Activated T-cell treated with anti-CD3 and anti-CD28 coated beads, Interleukin-2, amount 50 U/mL, for 72 hours (primary cell): Measurements from ENCODE around the gene AP1S1. TPM values are rescaled to one million over a fixed set of nuclear protein-coding genes. Genes with fewer than 3 reads are reported as not detected.
"Not testable (repeated sequence)": the region's sequence is repeated elsewhere in the genome, so short reads cannot be mapped to it uniquely, and the experiment has no call there.

ENCODE experiments used
- ATAC-seq, 2 donors: fragments of 150-1000 bp; cut with Tn5 transposase; replicated peaks in 1 of 2; 2 replicates each; pipeline ENCODE4 v1.10.0; 2021; ENCODE audit warnings: moderate library complexity in 2 of 2, mild to moderate bottlenecking in 1 of 2
- DNase-seq, 2 donors: peaks; one replicate each; pipeline ENCODE4 v3.0.0; 2021 to 2022; ENCODE audit warnings: mixed read lengths in 1 of 2
- H3K27ac Mint-ChIP-seq: one replicate; pipeline ENCODE4 v1.8.0; 2022; ENCODE audit warnings: mild to moderate bottlenecking, moderate library complexity, mixed read lengths
- H3K27me3 Mint-ChIP-seq: one replicate; pipeline ENCODE4 v1.8.0; 2022; ENCODE audit warnings: low read depth, mixed read lengths
- H3K36me3 Mint-ChIP-seq, 2 donors: one replicate each; pipeline ENCODE4 v1.8.0; 2022; ENCODE audit warnings: mixed read lengths in 2 of 2, mild to moderate bottlenecking in 1 of 2; ENCODE audit not compliant: insufficient read depth in 2 of 2
- H3K4me1 Mint-ChIP-seq: one replicate; pipeline ENCODE4 v1.8.0; 2022; ENCODE audit warnings: low read depth, mixed read lengths
- H3K4me3 Mint-ChIP-seq, 2 donors: one replicate each; pipeline ENCODE4 v1.8.0; 2022; ENCODE audit warnings: mild to moderate bottlenecking in 2 of 2, mixed read lengths in 2 of 2, moderate library complexity in 2 of 2
- H3K9me3 Mint-ChIP-seq, 2 donors: one replicate each; pipeline ENCODE4 v1.8.0; 2022; ENCODE audit warnings: mixed read lengths in 2 of 2
- total RNA-seq, 2 donors: library from RNA; stranded (reverse); gene quantifications; one replicate each; pipeline ENCODE4 v1.2.3, GENCODE V29; 2022

AP1S1 gene
- total RNA-seq, 2 donors from 2014 or later: 23.4 to 28.4 TPM

DNA sequence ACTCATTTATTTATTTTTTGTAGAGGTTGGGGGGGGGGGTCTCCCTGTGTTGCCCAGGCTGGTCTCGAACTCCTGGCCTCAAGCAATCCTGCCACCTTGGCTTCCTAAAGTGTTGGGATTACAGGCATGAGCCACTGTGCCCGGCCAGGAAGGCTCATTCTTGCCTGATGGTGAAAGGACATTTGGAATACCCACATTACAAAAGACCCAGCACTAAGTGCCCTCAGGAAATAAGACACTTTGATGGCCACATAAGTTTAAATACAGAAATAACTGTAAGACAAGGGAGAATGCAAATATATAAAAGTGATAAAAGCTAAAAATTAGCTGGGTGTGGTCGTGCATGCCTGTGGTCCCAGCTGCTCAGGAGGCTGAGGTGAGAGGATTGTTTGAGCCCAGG lies 35.4 kb upstream of the AP1S1 start:
- ATAC-seq (no peak), DNase-seq (no peak)
- Mint-ChIP-seq H3K4me3 (no peak overlapping the region), H3K9me3 (no peaks in the 10 kb centered on the region), H3K4me1 (peaks cover 8% of the 10 kb centered on the region), H3K27me3 (peaks cover 28% of the 10 kb centered on the region), H3K36me3 (no peaks in the 10 kb centered on the region), H3K27ac (no peak overlapping the region)

DNA sequence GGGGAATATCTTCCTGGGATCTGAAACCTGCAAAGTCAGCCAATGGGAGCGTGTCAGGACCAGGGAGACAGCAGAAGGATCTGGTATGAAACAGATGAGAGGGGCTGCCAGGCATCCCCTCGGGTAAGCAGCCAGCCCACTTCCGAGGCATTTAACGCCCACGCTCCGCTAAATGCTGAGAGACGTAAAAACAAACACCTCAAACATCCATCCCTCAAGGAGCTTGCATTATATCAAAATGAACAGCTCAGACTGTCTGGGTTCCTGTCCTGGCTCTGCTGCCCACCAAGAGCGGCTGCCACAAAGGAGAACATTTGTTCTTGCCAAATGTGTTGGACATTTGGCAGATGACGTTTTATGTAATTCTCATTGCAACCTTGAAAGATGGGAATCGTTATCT lies 34.4 kb upstream of the AP1S1 start:
- peaks cover 35% of the 10 kb centered on the region for H3K27me3 Mint-ChIP-seq
- ATAC-seq (no peak), DNase-seq (no peak)
- no peak overlapping the region for H3K4me3 Mint-ChIP-seq
- no peak overlapping the region for H3K27ac Mint-ChIP-seq
- peaks cover 0 to 1% of the 10 kb centered on the region in 2 donors for H3K36me3 Mint-ChIP-seq
- H3K4me1 Mint-ChIP-seq: peaks cover 14% of the 10 kb centered on the region
- H3K9me3 Mint-ChIP-seq: no peaks in the 10 kb centered on the region

DNA sequence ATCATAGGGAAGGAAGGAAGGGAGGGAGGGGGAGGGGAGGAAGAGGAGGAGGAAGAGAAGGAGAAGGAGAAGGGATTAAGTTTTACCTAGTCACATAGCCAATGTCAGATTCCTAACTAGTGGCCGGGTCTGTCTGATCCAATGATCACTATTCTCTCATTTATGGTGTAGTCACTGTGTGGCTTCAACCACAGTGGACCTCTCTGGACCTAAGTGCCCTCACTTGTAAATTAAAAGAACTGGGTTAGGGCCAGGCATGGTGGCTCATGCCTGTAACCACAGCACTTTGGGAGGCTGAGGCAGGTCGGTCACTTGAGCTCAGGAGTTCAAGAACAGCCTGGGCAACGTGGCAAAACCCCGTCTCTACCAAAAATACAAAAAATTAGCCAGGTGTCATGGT lies 34.0 kb upstream of the AP1S1 start:
- H3K36me3 Mint-ChIP-seq: peaks cover 0 to 1% of the 10 kb centered on the region in 2 donors
- H3K27me3 Mint-ChIP-seq: peaks cover 39% of the 10 kb centered on the region
- DNase-seq (no peak), ATAC-seq (no peak)
- H3K9me3 Mint-ChIP-seq: no peaks in the 10 kb centered on the region
- H3K4me3 Mint-ChIP-seq: no peak overlapping the region
- peaks cover 19% of the 10 kb centered on the region for H3K4me1 Mint-ChIP-seq
- H3K27ac Mint-ChIP-seq: no peak overlapping the region

DNA sequence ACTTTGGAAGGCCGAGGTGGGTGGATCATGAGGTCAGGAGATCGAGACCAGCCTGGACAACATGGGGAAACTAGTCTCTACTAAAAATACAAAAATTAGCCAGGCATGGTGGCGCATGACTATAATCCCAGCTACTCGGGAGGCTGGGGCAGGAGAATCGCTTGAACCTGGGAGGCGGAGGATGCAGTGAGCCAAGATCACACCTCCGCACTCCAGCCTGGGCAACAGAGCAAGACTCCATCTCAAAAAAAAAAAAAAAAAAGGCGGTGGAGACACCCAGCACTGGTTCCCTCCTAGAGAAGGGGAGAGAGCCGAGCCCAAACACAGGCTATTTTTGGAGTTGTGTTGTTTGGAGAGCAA lies 32.7 kb upstream of the AP1S1 start:
- H3K36me3 Mint-ChIP-seq, DNase-seq, H3K27ac Mint-ChIP-seq, ATAC-seq, H3K9me3 Mint-ChIP-seq: not testable (repeated sequence)
- Mint-ChIP-seq H3K27me3 (peaks cover 50% of the 10 kb centered on the region), H3K4me1 (peaks cover 30% of the 10 kb centered on the region), H3K4me3 (peak overlapping the region; percentile 71 to 80)

DNA sequence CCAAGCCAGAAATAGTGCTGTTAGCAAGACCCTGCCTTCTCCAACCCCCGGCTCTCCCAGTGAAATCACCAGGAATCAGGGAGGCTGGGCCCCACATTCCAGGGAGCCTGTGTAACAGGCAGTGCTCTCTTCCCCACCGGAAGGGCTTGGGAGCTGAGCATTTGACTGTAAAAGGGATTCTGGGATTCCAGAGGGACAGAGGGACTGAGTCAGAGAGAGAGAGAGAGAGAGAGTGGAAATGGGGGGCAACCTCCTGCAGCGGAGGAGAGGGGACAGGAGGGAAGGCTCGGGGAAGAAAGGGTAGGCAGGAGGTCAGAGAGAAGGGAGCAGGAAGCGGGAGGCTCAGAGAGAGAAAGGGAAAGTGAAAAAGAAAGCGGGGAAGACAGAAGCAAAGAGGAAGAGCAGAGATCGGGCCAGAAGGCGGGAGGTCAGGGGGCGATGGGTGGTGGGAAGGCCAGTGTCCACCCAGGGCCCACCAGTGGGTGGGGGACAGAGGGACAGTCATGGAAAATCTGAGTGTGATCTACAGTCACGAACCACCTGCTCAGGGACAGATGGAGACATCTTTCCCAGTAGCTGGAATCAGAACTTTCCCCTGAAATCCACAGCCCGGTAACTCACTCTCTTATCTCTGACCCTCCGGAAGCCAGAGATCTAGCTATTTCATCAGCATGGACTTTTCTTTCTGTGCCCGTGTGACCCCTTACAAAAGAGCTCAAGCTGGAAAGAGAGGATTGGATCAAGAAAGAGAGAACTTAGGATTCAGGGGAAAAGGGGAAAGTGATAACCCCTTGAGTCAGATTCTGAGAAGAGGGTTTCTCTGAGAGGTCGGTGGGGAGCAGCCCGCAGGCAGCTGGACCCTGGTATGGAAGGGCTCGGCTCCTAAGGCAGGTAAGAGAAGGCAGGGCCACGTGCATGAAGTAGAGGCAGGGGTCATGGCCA lies 32.0 kb upstream of the AP1S1 start:
- DNase-seq (no peak), ATAC-seq (no peak)
- H3K4me3 Mint-ChIP-seq: peak overlapping the region; percentile 71 to 80
- peaks cover 36% of the 10 kb centered on the region for H3K4me1 Mint-ChIP-seq
- peaks cover 0 to 1% of the 10 kb centered on the region in 2 donors for H3K36me3 Mint-ChIP-seq
- peaks cover 56% of the 10 kb centered on the region for H3K27me3 Mint-ChIP-seq
- H3K27ac Mint-ChIP-seq: no peak overlapping the region
- H3K9me3 Mint-ChIP-seq: no peaks in the 10 kb centered on the region

DNA sequence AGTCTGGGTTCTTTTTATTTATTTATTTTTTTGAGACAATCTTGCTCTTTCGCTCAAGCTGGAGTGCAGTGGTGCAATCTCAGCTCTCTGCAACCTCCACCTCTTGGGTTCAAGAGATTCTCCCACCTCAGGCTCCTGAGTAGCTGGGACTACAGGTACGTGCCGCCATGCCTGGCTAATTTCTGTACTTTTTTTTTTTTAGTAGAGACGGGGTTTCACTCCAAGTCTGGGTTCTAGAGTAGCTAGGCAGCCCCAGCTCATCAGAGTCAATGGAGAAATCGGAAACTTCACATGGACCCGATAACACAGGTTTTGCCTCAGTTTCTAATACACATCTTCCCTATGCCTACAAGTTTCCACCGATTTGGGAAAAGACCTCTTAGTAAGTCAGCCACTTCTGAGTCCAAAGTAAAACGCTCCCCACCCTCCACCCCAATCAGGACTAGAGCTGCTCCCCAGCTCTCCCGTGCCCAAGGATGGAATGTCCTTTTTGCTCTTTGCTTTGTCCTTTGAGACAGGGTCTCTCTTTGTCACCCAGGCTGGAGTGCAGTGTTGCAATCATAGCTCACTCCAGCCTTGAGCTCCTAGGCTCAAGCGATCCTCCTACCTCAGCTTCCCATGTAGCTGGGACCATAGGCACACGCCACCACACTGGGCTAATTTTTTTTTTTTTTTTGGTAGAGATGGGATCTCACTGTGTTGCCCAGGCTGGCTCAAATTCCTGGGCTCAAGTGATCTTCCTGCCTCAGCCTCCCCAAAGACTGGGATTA lies 31.2 kb upstream of the AP1S1 start:
- H3K9me3 Mint-ChIP-seq: no peaks in the 10 kb centered on the region
- peaks cover 64% of the 10 kb centered on the region for H3K27me3 Mint-ChIP-seq
- H3K27ac Mint-ChIP-seq: no peak overlapping the region
- peak overlapping the region in 1 of 2 donors; percentile 12 for H3K4me3 Mint-ChIP-seq
- no peak for DNase-seq
- ATAC-seq: no peak
- peaks cover 0 to 1% of the 10 kb centered on the region in 2 donors for H3K36me3 Mint-ChIP-seq
- peaks cover 37% of the 10 kb centered on the region for H3K4me1 Mint-ChIP-seq

DNA sequence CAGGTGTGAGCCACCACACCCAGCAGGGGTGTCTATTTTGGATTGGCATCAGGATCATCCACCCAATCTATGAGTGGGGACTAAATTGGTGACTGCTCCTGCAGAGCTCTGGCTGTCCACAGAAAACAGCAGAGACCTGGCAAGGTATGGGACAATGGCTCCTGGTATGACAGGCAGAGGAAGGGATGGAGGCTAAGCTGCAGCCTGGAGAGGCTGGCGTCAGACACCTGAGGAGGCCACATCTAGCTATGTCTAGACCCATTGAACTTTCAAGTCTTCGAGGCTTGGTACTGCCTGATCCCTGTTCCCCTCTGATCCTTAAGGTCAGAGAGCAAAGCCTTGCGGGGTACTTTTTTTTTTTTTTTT lies 30.6 kb upstream of the AP1S1 start:
- Mint-ChIP-seq H3K27ac (no peak overlapping the region), H3K27me3 (peaks cover 69% of the 10 kb centered on the region), H3K4me3 (no peak overlapping the region), H3K9me3 (no peaks in the 10 kb centered on the region), H3K4me1 (peaks cover 37% of the 10 kb centered on the region), H3K36me3 (peaks cover 0 to 1% of the 10 kb centered on the region in 2 donors)
- DNase-seq (no peak), ATAC-seq (no peak)

DNA sequence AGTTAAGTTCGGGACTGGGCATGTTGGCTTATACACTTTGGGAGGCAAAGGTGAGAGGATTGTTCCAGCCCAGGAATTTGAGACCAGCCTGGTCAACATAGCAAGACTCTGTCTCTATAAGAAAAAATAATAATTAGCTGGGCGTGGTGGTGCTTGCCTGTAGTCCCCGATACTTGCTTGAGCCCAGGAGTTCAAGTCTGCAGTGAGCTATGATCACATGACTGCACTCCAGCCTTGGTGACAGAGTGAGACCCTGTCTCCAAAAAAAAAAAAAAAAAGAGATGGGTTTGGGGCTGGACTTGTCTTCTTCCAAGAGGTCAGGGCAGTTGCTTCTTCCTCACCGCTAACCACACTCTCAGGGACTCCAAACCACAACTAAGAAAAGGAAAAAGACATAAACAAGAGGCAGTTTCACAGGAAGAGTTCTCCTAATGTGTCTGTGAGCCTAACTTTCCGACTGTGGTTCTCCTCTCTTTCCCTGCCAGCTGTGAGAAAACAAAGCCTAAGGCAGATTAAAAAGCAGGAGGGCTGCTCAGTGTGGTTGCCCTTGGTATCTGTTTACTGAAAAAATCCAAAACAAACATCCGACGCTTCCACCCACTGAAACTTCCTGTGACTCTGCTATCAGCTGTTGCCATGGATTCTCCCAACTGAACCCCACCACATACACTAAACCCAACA lies 29.8 kb upstream of the AP1S1 start:
- DNase-seq: no peak
- H3K4me1 Mint-ChIP-seq: peaks cover 37% of the 10 kb centered on the region
- peak overlapping the region; percentile 45 for H3K27ac Mint-ChIP-seq
- peaks cover 71% of the 10 kb centered on the region for H3K27me3 Mint-ChIP-seq
- no peak for ATAC-seq
- no peak overlapping the region for H3K4me3 Mint-ChIP-seq
- peaks cover 0 to 1% of the 10 kb centered on the region in 2 donors for H3K36me3 Mint-ChIP-seq
- H3K9me3 Mint-ChIP-seq: no peaks in the 10 kb centered on the region

DNA sequence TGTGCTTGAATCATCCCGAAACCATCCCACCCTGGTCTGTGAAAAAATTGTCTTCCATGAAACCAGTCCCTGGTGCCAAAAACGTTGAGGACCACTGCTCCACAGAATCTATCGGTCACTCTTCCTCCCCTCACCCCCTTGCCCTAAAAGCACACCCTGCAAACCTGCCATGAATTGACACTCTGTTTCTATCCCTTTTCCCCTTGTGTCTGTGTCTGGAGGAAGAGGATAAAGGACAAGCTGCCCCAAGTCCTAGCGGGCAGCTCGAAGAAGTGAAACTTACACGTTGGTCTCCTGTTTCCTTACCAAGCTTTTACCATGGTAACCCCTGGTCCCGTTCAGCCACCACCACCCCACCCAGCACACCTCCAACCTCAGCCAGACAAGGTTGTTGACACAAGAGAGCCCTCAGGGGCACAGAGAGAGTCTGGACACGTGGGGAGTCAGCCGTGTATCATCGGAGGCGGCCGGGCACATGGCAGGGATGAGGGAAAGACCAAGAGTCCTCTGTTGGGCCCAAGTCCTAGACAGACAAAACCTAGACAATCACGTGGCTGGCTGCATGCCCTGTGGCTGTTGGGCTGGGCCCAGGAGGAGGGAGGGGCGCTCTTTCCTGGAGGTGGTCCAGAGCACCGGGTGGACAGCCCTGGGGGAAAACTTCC lies 28.2 kb upstream of the AP1S1 start:
- H3K27ac Mint-ChIP-seq: no peak overlapping the region
- DNase-seq: no peak
- no peaks in the 10 kb centered on the region for H3K9me3 Mint-ChIP-seq
- H3K36me3 Mint-ChIP-seq: peaks cover 0 to 1% of the 10 kb centered on the region in 2 donors
- peaks cover 37% of the 10 kb centered on the region for H3K4me1 Mint-ChIP-seq
- ATAC-seq: peak; percentile 20 to 33
- peak overlapping the region in 1 of 2 donors; percentile 66 for H3K4me3 Mint-ChIP-seq
- peaks cover 74% of the 10 kb centered on the region for H3K27me3 Mint-ChIP-seq

DNA sequence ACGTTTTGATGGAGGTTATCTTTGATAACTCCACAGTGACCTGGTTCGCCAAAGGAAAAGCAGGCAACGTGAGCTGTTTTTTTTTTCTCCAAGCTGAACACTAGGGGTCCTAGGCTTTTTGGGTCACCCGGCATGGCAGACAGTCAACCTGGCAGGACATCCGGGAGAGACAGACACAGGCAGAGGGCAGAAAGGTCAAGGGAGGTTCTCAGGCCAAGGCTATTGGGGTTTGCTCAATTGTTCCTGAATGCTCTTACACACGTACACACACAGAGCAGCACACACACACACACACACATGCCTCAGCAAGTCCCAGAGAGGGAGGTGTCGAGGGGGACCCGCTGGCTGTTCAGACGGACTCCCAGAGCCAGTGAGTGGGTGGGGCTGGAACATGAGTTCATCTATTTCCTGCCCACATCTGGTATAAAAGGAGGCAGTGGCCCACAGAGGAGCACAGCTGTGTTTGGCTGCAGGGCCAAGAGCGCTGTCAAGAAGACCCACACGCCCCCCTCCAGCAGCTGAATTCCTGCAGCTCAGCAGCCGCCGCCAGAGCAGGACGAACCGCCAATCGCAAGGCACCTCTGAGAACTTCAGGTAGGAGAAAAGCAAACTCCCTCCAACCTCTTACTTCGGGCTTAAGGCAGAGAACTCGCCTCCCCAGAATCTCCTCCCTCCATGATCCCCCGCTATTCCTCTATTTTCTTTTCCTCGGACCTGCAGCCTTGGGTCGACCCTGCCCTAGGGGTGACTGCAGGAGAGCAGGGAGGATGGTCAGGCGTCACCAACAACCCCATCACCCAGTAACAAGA lies 27.4 kb upstream of the AP1S1 start, which contains the start of gene SERPINE1:
SERPINE1 (plus strand) TSS at position 454 of the 809 bp plus-strand sequence. CDS start 1,290 bp downstream, outside the sequence.
- no peak within 1 kb of the TSS for H3K27ac Mint-ChIP-seq

DNA sequence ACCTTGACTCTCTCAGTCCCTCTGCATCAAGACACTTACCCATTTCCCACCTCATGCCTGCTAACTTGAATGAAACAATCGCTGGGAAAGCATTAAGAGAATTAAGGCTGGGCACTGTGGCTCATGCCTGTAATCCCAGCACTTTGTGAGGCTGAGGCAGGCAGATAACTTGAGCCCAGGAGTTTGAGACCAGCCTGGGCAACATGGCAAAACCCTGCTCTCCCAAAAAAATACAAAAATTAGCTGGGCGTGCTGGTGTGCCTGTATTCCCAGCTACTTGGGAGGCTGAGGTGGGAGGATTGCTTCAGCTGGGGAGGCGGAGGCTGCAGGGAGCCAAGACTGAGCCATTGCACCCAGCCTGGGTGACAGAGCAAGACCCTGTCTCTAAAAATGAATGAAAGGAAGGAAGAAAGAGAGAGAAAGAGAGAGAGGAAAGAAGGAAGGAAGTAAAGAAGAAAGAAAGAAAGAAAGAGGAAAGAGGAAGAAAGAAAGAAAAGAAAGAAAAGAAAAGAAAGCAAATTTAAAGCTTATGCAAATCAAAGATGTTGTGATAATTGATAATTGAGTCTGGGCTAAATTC lies 26.7 kb upstream of the AP1S1 start:
- Mint-ChIP-seq H3K4me1 (peaks cover 29% of the 10 kb centered on the region), H3K27ac (no peak overlapping the region), H3K4me3 (peak overlapping the region; percentile 33 to 66), H3K36me3 (peaks cover 0 to 1% of the 10 kb centered on the region in 2 donors), H3K9me3 (no peaks in the 10 kb centered on the region), H3K27me3 (peaks cover 67% of the 10 kb centered on the region)
- no peak for DNase-seq
- no peak for ATAC-seq

More for the DNA sequence above, 27.4 kb upstream of the AP1S1 start, which contains the start of gene SERPINE1:
- Mint-ChIP-seq H3K9me3 (no peaks in the 10 kb centered on the region), H3K36me3 (peaks cover 0 to 1% of the 10 kb centered on the region in 2 donors), H3K27me3 (peaks cover 72% of the 10 kb centered on the region), H3K4me3 (peak within 1 kb of the TSS; percentile 62 to 66), H3K4me1 (peaks cover 35% of the 10 kb centered on the region)
- DNase-seq: peak; percentile 46 to 61
- ATAC-seq: peak; percentile 81 to 83
